Osteocyte (in vitro differentiated cells): ENCODE results near the gene CARD11. TPM values are rescaled to one million over a fixed set of nuclear protein-coding genes. Genes with fewer than 3 reads are reported as not detected.

Source experiments
- DNase-seq: peaks from one replicate; pipeline ENCODE4 v3.0.0; 2021; ENCODE audit warnings: mixed read lengths; ENCODE audit not compliant: unreplicated experiment; ENCODE audit errors: extremely low spot score
- H3K27ac Mint-ChIP-seq: one replicate; pipeline ENCODE4 v1.8.0; 2021; ENCODE audit warnings: mild to moderate bottlenecking, mixed read lengths; ENCODE audit not compliant: unreplicated experiment
- H3K27me3 Mint-ChIP-seq: one replicate; pipeline ENCODE4 v1.8.0; 2021; ENCODE audit warnings: mixed read lengths; ENCODE audit not compliant: unreplicated experiment
- H3K36me3 Mint-ChIP-seq: one replicate; pipeline ENCODE4 v1.8.0; 2021; ENCODE audit warnings: mixed read lengths; ENCODE audit not compliant: unreplicated experiment
- H3K4me1 Mint-ChIP-seq: one replicate; pipeline ENCODE4 v1.8.0; 2021; ENCODE audit warnings: mixed read lengths; ENCODE audit not compliant: unreplicated experiment
- H3K4me3 Mint-ChIP-seq: one replicate; pipeline ENCODE4 v1.8.0; 2021; ENCODE audit warnings: mild to moderate bottlenecking, moderate library complexity, mixed read lengths; ENCODE audit not compliant: unreplicated experiment
- H3K9me3 Mint-ChIP-seq: one replicate; pipeline ENCODE4 v1.8.0; 2021; ENCODE audit warnings: mixed read lengths; ENCODE audit not compliant: unreplicated experiment
- CTCF ChIP-seq: fragments of 200-600 bp; sonication (generic); IDR thresholded peaks from 2 replicates; pipeline ENCODE4 v1.5.0; 2021; ENCODE audit warnings: antibody characterized with exemption, mild to moderate bottlenecking, moderate library complexity
- long read RNA-seq: library from polyadenylated mRNA; unstranded; transcript quantifications from one replicate; pipeline ENCODE4 v2.0.0, GENCODE V29; 2021
- total RNA-seq: library from RNA; stranded (reverse); gene quantifications from 2 replicates; pipeline ENCODE4 v1.2.1, GENCODE V29; 2021

CARD11 gene
- total RNA-seq = 0.24 TPM in 1 of 2 replicates, not detected in the other
- long read RNA-seq = 0 reads

GRCh38 chr7:3043544-3044371, at the start of gene CARD11:
Gene CARD11 (minus strand): TSS chr7:3043867. CDS start chr7:2958506, 85,361 bp downstream.
- H3K4me1 Mint-ChIP-seq = no peaks in the 10 kb centered on the region
- H3K27me3 Mint-ChIP-seq = peaks cover 5% of the 10 kb centered on the region
- H3K36me3 Mint-ChIP-seq = no peaks in the 10 kb centered on the region
- no peaks in the 10 kb centered on the region for H3K9me3 Mint-ChIP-seq
- no peak for DNase-seq
- no peak within 1 kb of the TSS for H3K27ac Mint-ChIP-seq
- no peak within 1 kb of the TSS for H3K4me3 Mint-ChIP-seq
- TF ChIP-seq CTCF = no peak

DNA sequence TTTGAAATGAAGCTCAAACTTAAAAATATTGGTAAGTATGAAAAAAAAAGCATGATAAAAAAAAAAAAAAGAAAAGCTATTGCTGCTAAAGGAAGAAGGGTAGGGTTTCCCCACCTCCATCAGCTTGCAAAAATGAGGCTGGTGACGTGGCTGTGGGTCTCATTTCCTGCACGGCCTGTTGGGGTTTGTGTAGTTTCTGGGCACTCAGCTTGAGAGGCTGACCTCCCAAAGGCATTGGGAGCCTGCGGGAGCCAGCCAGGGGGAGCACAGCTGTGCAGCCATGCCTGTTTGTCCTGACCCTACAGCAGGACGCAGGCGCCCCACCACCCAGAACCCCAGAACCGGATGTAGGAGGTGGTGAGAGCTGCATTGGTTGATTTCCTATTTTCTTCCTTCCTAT, 48.8 kb upstream of the CARD11 start:
- no peak for TF ChIP-seq CTCF

GRCh38 chr7:3091631-3092030, 48.0 kb upstream of the CARD11 start:
- Mint-ChIP-seq H3K9me3 (no peaks in the 10 kb centered on the region), H3K4me3 (no peak overlapping the region), H3K36me3 (no peaks in the 10 kb centered on the region), H3K4me1 (peaks cover 20% of the 10 kb centered on the region), H3K27ac (no peak overlapping the region), H3K27me3 (peaks cover 15% of the 10 kb centered on the region)
- TF ChIP-seq CTCF = no peak
- no peak for DNase-seq

More for the DNA sequence above, 48.8 kb upstream of the CARD11 start:
- Mint-ChIP-seq H3K4me3 (no peak overlapping the region), H3K9me3 (no peaks in the 10 kb centered on the region), H3K27ac (no peak overlapping the region), H3K36me3 (no peaks in the 10 kb centered on the region), H3K27me3 (peaks cover 16% of the 10 kb centered on the region), H3K4me1 (peaks cover 12% of the 10 kb centered on the region)
- DNase-seq = no peak

DNA sequence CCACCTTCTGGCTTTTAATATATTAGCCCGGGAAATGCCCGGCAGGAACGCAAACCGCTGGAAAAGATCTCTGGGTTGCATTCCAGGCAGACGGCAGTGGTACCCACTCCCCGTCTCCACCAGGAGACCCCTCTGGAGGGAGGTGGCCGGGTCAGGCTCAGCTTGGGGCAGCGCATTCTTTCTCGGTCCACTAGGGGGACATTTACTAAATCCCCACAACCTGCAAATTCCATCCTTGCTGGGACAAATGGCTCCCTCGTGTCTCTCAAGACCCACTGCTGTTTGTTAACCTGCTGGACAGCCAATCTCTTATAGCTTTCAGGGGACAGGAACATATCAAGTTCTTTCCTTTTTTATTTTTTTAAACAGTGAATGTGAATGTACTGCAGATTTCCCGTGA, 45.8 kb upstream of the CARD11 start:
- TF ChIP-seq CTCF = peak; percentile 56
- H3K36me3 Mint-ChIP-seq = no peaks in the 10 kb centered on the region
- H3K27ac Mint-ChIP-seq = no peak overlapping the region
- peaks cover 2% of the 10 kb centered on the region for H3K27me3 Mint-ChIP-seq
- H3K4me1 Mint-ChIP-seq = peaks cover 27% of the 10 kb centered on the region
- DNase-seq = no peak
- no peak overlapping the region for H3K4me3 Mint-ChIP-seq
- no peaks in the 10 kb centered on the region for H3K9me3 Mint-ChIP-seq

GRCh38 chr7:3087243-3087755, 43.6 kb upstream of the CARD11 start:
- no peaks in the 10 kb centered on the region for H3K36me3 Mint-ChIP-seq
- H3K9me3 Mint-ChIP-seq = no peaks in the 10 kb centered on the region
- no peak for DNase-seq
- peaks cover 32% of the 10 kb centered on the region for H3K4me1 Mint-ChIP-seq
- no peaks in the 10 kb centered on the region for H3K27me3 Mint-ChIP-seq
- H3K27ac Mint-ChIP-seq = peak overlapping the region; percentile 88
- TF ChIP-seq CTCF = no peak
- H3K4me3 Mint-ChIP-seq = no peak overlapping the region
